Measurements from ENCODE around the gene EID1.

GRCh38 chr15:48865370-48866079 is 12.4 kb upstream of the EID1 start:
- TF ChIP-seq, protein P1, sequence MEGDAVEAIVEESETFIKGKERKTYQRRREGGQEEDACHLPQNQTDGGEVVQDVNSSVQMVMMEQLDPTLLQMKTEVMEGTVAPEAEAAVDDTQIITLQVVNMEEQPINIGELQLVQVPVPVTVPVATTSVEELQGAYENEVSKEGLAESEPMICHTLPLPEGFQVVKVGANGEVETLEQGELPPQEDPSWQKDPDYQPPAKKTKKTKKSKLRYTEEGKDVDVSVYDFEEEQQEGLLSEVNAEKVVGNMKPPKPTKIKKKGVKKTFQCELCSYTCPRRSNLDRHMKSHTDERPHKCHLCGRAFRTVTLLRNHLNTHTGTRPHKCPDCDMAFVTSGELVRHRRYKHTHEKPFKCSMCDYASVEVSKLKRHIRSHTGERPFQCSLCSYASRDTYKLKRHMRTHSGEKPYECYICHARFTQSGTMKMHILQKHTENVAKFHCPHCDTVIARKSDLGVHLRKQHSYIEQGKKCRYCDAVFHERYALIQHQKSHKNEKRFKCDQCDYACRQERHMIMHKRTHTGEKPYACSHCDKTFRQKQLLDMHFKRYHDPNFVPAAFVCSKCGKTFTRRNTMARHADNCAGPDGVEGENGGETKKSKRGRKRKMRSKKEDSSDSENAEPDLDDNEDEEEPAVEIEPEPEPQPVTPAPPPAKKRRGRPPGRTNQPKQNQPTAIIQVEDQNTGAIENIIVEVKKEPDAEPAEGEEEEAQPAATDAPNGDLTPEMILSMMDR (IDR thresholded peaks at IDR 0.05; ENCODE audit: low read length) = no peak
- no peak for TF ChIP-seq EZH2 (optimal IDR thresholded peaks at IDR 0.05; ENCODE audit: low read depth, low read length)

Measured in MM.1S (cell line).